ENCODE results near the gene METTL1.

DNA sequence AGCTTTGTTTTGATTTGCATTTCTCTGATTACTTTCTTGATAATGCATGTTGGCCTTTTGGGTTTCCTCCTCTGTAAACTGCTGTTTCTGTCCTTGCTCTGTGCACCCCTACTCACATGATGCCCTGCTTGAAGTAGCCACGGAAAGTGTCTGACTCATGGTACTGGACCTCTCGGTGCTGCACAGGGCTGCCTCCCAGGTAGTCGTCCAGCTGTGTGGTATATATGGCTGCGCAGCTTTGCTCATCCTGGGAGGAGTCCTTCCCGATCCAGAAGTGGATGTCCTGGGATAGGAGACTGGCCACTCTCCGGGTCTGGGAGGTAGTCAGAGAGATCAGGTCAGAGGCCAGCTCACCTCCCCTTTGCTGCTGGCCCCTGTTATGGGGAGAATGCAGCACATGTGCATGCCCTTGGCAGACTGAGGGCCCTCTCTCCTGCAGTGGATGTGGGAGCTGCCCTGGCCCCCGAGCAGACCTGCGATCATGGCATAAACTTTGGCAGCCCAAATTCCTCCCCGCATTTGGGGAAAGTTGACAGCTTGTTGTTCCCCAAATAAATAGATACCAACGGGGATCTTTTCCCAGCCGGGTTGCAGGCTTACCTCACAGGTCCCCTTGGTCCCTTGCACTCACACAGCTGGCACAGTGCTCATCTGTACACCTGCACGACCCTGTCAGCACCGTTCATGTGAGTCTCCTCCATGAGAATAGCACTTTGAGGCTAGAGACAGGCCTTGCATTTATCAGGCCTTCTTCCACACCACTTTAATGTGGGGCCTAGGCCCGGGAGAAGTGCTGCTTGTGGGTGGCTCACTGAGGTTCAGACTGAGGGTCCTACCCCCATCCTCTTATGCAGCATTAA lies 41.4 kb upstream of the METTL1 start:
- TF ChIP-seq, protein P1, sequence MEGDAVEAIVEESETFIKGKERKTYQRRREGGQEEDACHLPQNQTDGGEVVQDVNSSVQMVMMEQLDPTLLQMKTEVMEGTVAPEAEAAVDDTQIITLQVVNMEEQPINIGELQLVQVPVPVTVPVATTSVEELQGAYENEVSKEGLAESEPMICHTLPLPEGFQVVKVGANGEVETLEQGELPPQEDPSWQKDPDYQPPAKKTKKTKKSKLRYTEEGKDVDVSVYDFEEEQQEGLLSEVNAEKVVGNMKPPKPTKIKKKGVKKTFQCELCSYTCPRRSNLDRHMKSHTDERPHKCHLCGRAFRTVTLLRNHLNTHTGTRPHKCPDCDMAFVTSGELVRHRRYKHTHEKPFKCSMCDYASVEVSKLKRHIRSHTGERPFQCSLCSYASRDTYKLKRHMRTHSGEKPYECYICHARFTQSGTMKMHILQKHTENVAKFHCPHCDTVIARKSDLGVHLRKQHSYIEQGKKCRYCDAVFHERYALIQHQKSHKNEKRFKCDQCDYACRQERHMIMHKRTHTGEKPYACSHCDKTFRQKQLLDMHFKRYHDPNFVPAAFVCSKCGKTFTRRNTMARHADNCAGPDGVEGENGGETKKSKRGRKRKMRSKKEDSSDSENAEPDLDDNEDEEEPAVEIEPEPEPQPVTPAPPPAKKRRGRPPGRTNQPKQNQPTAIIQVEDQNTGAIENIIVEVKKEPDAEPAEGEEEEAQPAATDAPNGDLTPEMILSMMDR (conservative IDR thresholded peaks at IDR 0.05): no peak
- TF ChIP-seq EZH2 (IDR thresholded peaks at IDR 0.05; ENCODE audit: low read depth): no peak

All from PC-9 (cell line).